GM18861 (cell line): Measurements from ENCODE around the gene PCDHGA3.
"Not testable (repeated sequence)": the region's sequence is repeated elsewhere in the genome, so short reads cannot be mapped to it uniquely, and the experiment has no call there.

Experiments used
- ATAC-seq: cut with Tn5 transposase; IDR thresholded peaks from one replicate; pipeline ENCODE4 v1.9.1; 2021; ENCODE audit not compliant: unreplicated experiment

Gene PCDHGA3

GRCh38 chr5:141346017-141346416 is 2.4 kb downstream of the PCDHGA3 start:
- ATAC-seq: not testable (repeated sequence)

- no peak for ATAC-seq
Measured at GRCh38 chr5:141349917-141350619, 6.4 kb downstream of the PCDHGA3 start, which contains the start of gene PCDHGB1. Gene PCDHGB1 (plus strand): TSS chr5:141350099. CDS start chr5:141350261, 162 bp downstream.

GRCh38 chr5:141351591-141351990 is 8.0 kb downstream of the PCDHGA3 start:
- ATAC-seq: no peak

GRCh38 chr5:141354900-141355469 is 11.4 kb downstream of the PCDHGA3 start, which contains the start of gene PCDHGA4:
Gene PCDHGA4 (plus strand): TSS chr5:141355021. CDS start chr5:141355108, 87 bp downstream.
- no peak for ATAC-seq

- no peak for ATAC-seq
Measured at GRCh38 chr5:141355641-141356040, 12.0 kb downstream of the PCDHGA3 start.

- no peak for ATAC-seq
Measured at GRCh38 chr5:141356133-141356532, 12.5 kb downstream of the PCDHGA3 start.

- ATAC-seq: no peak
Measured at GRCh38 chr5:141356950-141357349, 13.3 kb downstream of the PCDHGA3 start.

- ATAC-seq: no peak
Measured at GRCh38 chr5:141359790-141360426, 16.3 kb downstream of the PCDHGA3 start, which contains the start of gene PCDHGB2. Gene PCDHGB2 (plus strand): TSS chr5:141359994. CDS start chr5:141360136, 142 bp downstream.

- no peak for ATAC-seq
Measured at GRCh38 chr5:141360685-141361084, 17.1 kb downstream of the PCDHGA3 start.

GRCh38 chr5:141362719-141363118 is 19.1 kb downstream of the PCDHGA3 start:
- no peak for ATAC-seq

GRCh38 chr5:141363952-141364660 is 20.5 kb downstream of the PCDHGA3 start, which contains the start of gene PCDHGA5:
Gene PCDHGA5 (plus strand): TSS chr5:141364162. CDS start chr5:141364331, 169 bp downstream.
- ATAC-seq: no peak

- ATAC-seq: no peak
Measured at GRCh38 chr5:141366016-141366896, 22.6 kb downstream of the PCDHGA3 start.

- ATAC-seq: peak; percentile 92
Measured at GRCh38 chr5:141369994-141370848, 26.6 kb downstream of the PCDHGA3 start, which contains the start of gene PCDHGB3. Gene PCDHGB3 (plus strand): TSS chr5:141370242. CDS start chr5:141370395, 153 bp downstream.

- ATAC-seq: no peak
Measured at GRCh38 chr5:141371572-141372475, 28.2 kb downstream of the PCDHGA3 start.

- no peak for ATAC-seq
Measured at GRCh38 chr5:141373673-141374317, 30.2 kb downstream of the PCDHGA3 start, which contains the start of gene PCDHGA6. Gene PCDHGA6 (plus strand): TSS chr5:141373891. CDS start chr5:141374084, 193 bp downstream.

GRCh38 chr5:141374627-141375026 is 31.0 kb downstream of the PCDHGA3 start:
- ATAC-seq: no peak

GRCh38 chr5:141375444-141376155 is 32.0 kb downstream of the PCDHGA3 start:
- ATAC-seq: not testable (repeated sequence)
